Cardiac muscle cell (in vitro differentiated cells and primary cell): ENCODE measurements around the gene DELE1. TPM values are rescaled to one million over a fixed set of nuclear protein-coding genes. Genes with fewer than 3 reads are reported as not detected.

Source experiments
- DNase-seq, 2 donors: peaks; one replicate each; pipeline versions ENCODE4 v3.0.0 to v3.0.0-alpha.2; 2010 to 2017; ENCODE audit warnings: low read depth in 1 of 2, low spot score in 1 of 2
- H3K27ac ChIP-seq: fragments of 200-600 bp; sonication (generic); 2 replicates; pipeline ENCODE4 v1.5.1; 2016
- H3K27me3 ChIP-seq: fragments of 200-600 bp; sonication (generic); 2 replicates; pipeline ENCODE4 v1.6.0; 2016; ENCODE audit warnings: control low read depth
- H3K36me3 ChIP-seq: fragments of 200-600 bp; sonication (generic); 2 replicates; pipeline ENCODE4 v1.5.1; 2016; ENCODE audit warnings: control low read depth
- H3K4me1 ChIP-seq: fragments of 200-600 bp; sonication (generic); 2 replicates; pipeline ENCODE4 v1.8.1; 2017; ENCODE audit warnings: low read depth, mild to moderate bottlenecking, mixed run types
- H3K4me3 ChIP-seq: fragments of 200-600 bp; sonication (generic); 2 replicates; pipeline ENCODE4 v1.5.1; 2016; ENCODE audit warnings: mild to moderate bottlenecking
- H3K9me3 ChIP-seq: fragments of 200-600 bp; sonication (generic); 2 replicates; pipeline ENCODE4 v1.5.1; 2017; ENCODE audit warnings: low read depth, mild to moderate bottlenecking, control low read depth
- CTCF ChIP-seq: IDR thresholded peaks from 2 replicates; pipeline ENCODE4 v1.5.1; 2012; ENCODE audit warnings: low read depth, mild to moderate bottlenecking, low read length
- polyA plus RNA-seq: library from polyadenylated mRNA; unstranded; fragments of >200 nt; fragmentation: Nextera tagmentation; extraction: Ambion mirVana; gene quantifications from 2 replicates; pipeline ENCODE4 v1.2.1, GENCODE V29; 2016
- total RNA-seq: library from RNA; depleted of rRNA; stranded (reverse); fragments of >200 nt; gene quantifications from 2 replicates; pipeline ENCODE4 v1.2.3, GENCODE V29; 2016

Gene DELE1
- total and polyA plus RNA-seq, 2 experiments from 2014 or later: 58.1 to 101 TPM

- no peak overlapping the region for H3K27ac ChIP-seq
Observed at GRCh38 chr5:141878711-141879425, 44.8 kb upstream of the DELE1 start.

GRCh38 chr5:141879426-141879759, 44.3 kb upstream of the DELE1 start:
- H3K4me3 ChIP-seq: no peak overlapping the region
- peaks cover 7% of the 10 kb centered on the region for H3K4me1 ChIP-seq
- no peak overlapping the region for H3K27ac ChIP-seq
- DNase-seq: no peak
- no peaks in the 10 kb centered on the region for H3K36me3 ChIP-seq
- no peak for TF ChIP-seq CTCF
- H3K9me3 ChIP-seq: no peaks in the 10 kb centered on the region
- peaks cover 87% of the 10 kb centered on the region for H3K27me3 ChIP-seq

More at GRCh38 chr5:141878711-141879425, 44.8 kb upstream of the DELE1 start:
- peak overlapping the region; percentile 69 for H3K4me3 ChIP-seq
- peaks cover 88% of the 10 kb centered on the region for H3K27me3 ChIP-seq
- peak; percentile 88 to 94 for DNase-seq
- no peaks in the 10 kb centered on the region for H3K9me3 ChIP-seq
- peak; percentile 98 for TF ChIP-seq CTCF
- H3K4me1 ChIP-seq: peaks cover 7% of the 10 kb centered on the region
- H3K36me3 ChIP-seq: no peaks in the 10 kb centered on the region

GRCh38 chr5:141879941-141880738, 43.5 kb upstream of the DELE1 start:
- H3K4me1 ChIP-seq: peaks cover 7% of the 10 kb centered on the region
- no peak for TF ChIP-seq CTCF
- H3K27me3 ChIP-seq: peaks cover 87% of the 10 kb centered on the region
- no peak overlapping the region for H3K27ac ChIP-seq
- H3K36me3 ChIP-seq: no peaks in the 10 kb centered on the region
- H3K9me3 ChIP-seq: no peaks in the 10 kb centered on the region
- DNase-seq: no peak
- no peak overlapping the region for H3K4me3 ChIP-seq

- TF ChIP-seq CTCF: no peak
- H3K9me3 ChIP-seq: no peaks in the 10 kb centered on the region
- peaks cover 7% of the 10 kb centered on the region for H3K4me1 ChIP-seq
- H3K4me3 ChIP-seq: no peak overlapping the region
- no peaks in the 10 kb centered on the region for H3K36me3 ChIP-seq
- DNase-seq: no peak
- H3K27ac ChIP-seq: no peak overlapping the region
- peaks cover 84% of the 10 kb centered on the region for H3K27me3 ChIP-seq
Observed at GRCh38 chr5:141880961-141881801, 42.5 kb upstream of the DELE1 start.

GRCh38 chr5:141881886-141882285, 41.8 kb upstream of the DELE1 start:
- Histone ChIP-seq H3K4me3 (no peak overlapping the region), H3K27ac (no peak overlapping the region), H3K36me3 (no peaks in the 10 kb centered on the region), H3K4me1 (peaks cover 2% of the 10 kb centered on the region), H3K9me3 (no peaks in the 10 kb centered on the region), H3K27me3 (peaks cover 77% of the 10 kb centered on the region)
- TF ChIP-seq CTCF: no peak
- no peak for DNase-seq
